Activated T-cell treated with anti-CD3 and anti-CD28 coated beads, Interleukin-2, amount 50 U/mL, for 24 hours (primary cell): ENCODE results near the gene CACNA1F.
A peak's percentile ranks its signal among the peaks of the same experiment; 100 is the strongest.
"Not testable (repeated sequence)": the region's sequence is repeated elsewhere in the genome, so short reads cannot be mapped to it uniquely, and the experiment has no call there.

Experiments
- DNase-seq: peaks from one replicate; pipeline ENCODE4 v3.0.0-alpha.2; 2020
- H3K27ac Mint-ChIP-seq: 2 replicates; pipeline ENCODE4 v1.8.0; 2020; ENCODE audit warnings: mild to moderate bottlenecking, mixed read lengths
- H3K27me3 Mint-ChIP-seq: 2 replicates; pipeline ENCODE4 v1.8.0; 2020; ENCODE audit warnings: mixed read lengths
- H3K36me3 Mint-ChIP-seq: 2 replicates; pipeline ENCODE4 v1.8.0; 2020; ENCODE audit warnings: low read depth, mixed read lengths
- H3K4me1 Mint-ChIP-seq: 2 replicates; pipeline ENCODE4 v1.8.0; 2020; ENCODE audit warnings: low read depth, mixed read lengths
- H3K4me3 Mint-ChIP-seq: 2 replicates; pipeline ENCODE4 v1.8.0; 2020; ENCODE audit warnings: mild to moderate bottlenecking, moderate library complexity, mixed read lengths
- H3K9me3 Mint-ChIP-seq: 2 replicates; pipeline ENCODE4 v1.8.0; 2020; ENCODE audit warnings: mixed read lengths

The CACNA1F gene

DNA sequence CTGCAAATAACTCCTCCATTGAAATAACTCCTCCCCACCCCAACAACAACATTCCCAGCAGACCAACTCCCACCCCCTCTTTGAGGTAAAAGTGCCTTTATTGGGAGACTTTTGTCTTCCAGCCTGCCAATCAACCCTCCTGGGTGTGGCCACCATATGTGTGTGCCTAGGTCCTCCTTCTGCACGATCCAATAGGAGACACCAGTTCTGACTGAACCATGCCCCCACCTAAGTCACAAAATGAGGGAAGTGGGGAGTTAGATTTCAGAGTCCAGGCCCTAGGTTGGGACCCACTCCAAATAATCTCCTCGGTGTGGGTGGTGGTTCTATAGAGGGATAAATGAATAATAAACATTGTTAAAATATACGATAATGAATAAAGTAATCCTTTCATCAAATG is 58.4 kb downstream of the CACNA1F start:
- Mint-ChIP-seq H3K27ac (no peak overlapping the region), H3K9me3 (no peaks in the 10 kb centered on the region), H3K4me1 (peaks cover 29% of the 10 kb centered on the region)

GRCh38 chrX:49173544-49173943 is 59.6 kb downstream of the CACNA1F start:
- peaks cover 34% of the 10 kb centered on the region for H3K4me1 Mint-ChIP-seq
- peak overlapping the region; percentile 85 for H3K27ac Mint-ChIP-seq
- peaks cover 60% of the 10 kb centered on the region for H3K36me3 Mint-ChIP-seq
- not testable (repeated sequence) for H3K9me3 Mint-ChIP-seq, DNase-seq, H3K27me3 Mint-ChIP-seq
- peak overlapping the region; percentile 88 for H3K4me3 Mint-ChIP-seq

More for the DNA sequence above, 58.4 kb downstream of the CACNA1F start:
- no peak for DNase-seq
- H3K36me3 Mint-ChIP-seq, result peaks cover 70% of the 10 kb centered on the region
- H3K4me3 Mint-ChIP-seq, result no peak overlapping the region
- H3K27me3 Mint-ChIP-seq, result no peaks in the 10 kb centered on the region

GRCh38 chrX:49172280-49172780 is 60.8 kb downstream of the CACNA1F start:
- H3K9me3 Mint-ChIP-seq, result no peaks in the 10 kb centered on the region
- H3K4me1 Mint-ChIP-seq, result peaks cover 41% of the 10 kb centered on the region
- H3K36me3 Mint-ChIP-seq, result peaks cover 49% of the 10 kb centered on the region
- no peaks in the 10 kb centered on the region for H3K27me3 Mint-ChIP-seq
- peak; percentile 81 for DNase-seq
- peak overlapping the region; percentile 94 for H3K27ac Mint-ChIP-seq
- peak overlapping the region; percentile 88 for H3K4me3 Mint-ChIP-seq

GRCh38 chrX:49171752-49172279 is 61.3 kb downstream of the CACNA1F start, which contains the start of gene PLP2:
TSS of gene PLP2 (plus strand) at chrX:49171898. CDS start at chrX:49172001, 103 bp downstream.
- H3K27ac Mint-ChIP-seq, result peak within 1 kb of the TSS; percentile 94
- H3K4me3 Mint-ChIP-seq, result peak within 1 kb of the TSS; percentile 88
- H3K9me3 Mint-ChIP-seq, result no peaks in the 10 kb centered on the region
- peaks cover 45% of the 10 kb centered on the region for H3K4me1 Mint-ChIP-seq
- DNase-seq, result peak; percentile 81
- no peaks in the 10 kb centered on the region for H3K27me3 Mint-ChIP-seq
- peaks cover 47% of the 10 kb centered on the region for H3K36me3 Mint-ChIP-seq

DNA sequence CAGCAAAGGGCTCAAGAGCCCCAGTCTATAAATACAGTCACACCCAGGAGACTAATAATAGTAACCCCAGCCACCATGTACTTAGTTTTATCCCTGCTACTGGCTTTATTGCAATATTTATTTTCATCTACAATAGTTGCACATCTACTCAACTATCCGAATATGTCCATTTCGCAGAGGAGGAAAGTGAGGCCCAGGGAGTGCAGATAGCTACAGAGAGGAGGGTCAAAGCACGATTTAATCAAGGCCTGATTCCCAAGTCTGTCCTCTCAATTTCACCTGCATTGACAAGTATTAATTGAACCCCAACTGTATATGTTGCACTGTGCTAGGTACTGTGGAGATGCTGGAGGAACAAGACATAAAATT is 65.4 kb downstream of the CACNA1F start:
- H3K4me1 Mint-ChIP-seq, result peaks cover 44% of the 10 kb centered on the region
- H3K9me3 Mint-ChIP-seq, result no peaks in the 10 kb centered on the region
- no peaks in the 10 kb centered on the region for H3K27me3 Mint-ChIP-seq
- DNase-seq, result no peak
- H3K36me3 Mint-ChIP-seq, result peaks cover 7% of the 10 kb centered on the region
- peak overlapping the region; percentile 89 for H3K27ac Mint-ChIP-seq
- peak overlapping the region; percentile 77 for H3K4me3 Mint-ChIP-seq

GRCh38 chrX:49166914-49167739 is 66.0 kb downstream of the CACNA1F start:
- Mint-ChIP-seq H3K4me1 (peaks cover 41% of the 10 kb centered on the region), H3K27me3 (no peaks in the 10 kb centered on the region), H3K9me3 (no peaks in the 10 kb centered on the region), H3K4me3 (peak overlapping the region; percentile 77), H3K36me3 (peaks cover 3% of the 10 kb centered on the region), H3K27ac (peak overlapping the region; percentile 89)
- DNase-seq, result peak; percentile 76

DNA sequence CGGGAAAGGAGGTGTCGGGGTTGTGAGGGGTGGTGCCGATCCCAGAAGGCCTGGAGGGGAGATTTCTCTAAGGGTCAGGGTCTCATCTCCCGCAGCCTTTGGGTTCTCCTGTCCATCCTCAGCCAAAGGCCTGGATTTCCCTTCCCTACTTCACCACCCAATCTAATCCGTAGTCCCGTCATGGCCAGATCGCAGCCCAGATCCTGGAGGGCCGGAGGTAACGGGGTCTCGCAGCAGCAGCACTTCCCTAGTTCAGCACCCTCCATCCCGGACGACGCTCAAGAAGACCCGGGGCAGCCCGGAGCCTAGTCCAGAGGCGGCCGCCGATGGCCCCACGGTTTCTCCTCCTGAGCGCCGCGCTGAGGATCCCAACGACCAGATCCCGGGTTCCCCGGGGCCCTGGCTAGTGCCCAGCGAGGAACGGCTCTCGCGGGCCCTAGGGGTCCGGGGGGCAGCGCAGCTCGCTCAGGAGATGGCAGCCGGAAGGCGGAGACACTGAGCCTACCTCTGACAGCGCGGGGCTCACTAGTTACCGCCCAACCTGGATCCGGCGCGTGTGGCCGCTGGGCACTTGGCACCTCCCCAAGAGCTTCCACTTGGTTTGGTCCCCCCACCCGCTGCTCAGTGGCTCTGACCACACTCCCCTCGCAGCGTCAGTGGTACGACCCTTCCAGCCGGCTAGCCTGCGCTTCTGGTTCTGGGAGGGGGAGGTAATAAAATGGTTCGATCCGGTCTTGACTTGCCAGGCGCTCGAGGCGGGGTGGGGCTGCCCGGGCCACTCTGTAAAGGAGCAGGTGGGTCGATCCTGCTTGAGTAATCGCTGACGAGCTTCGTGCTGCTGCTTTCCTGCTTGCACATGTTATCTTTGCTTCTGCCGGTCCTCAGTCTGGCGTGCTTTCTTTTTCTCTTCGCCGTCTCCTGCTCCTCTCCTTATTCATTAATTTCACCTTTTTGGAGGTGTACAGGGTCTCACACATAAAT is 66.9 kb downstream of the CACNA1F start:
- DNase-seq, result peak; percentile 77
- Mint-ChIP-seq H3K27me3 (no peaks in the 10 kb centered on the region), H3K4me1 (peaks cover 37% of the 10 kb centered on the region), H3K27ac (peak overlapping the region; percentile 89), H3K9me3 (no peaks in the 10 kb centered on the region), H3K36me3 (no peaks in the 10 kb centered on the region), H3K4me3 (peak overlapping the region; percentile 77)

DNA sequence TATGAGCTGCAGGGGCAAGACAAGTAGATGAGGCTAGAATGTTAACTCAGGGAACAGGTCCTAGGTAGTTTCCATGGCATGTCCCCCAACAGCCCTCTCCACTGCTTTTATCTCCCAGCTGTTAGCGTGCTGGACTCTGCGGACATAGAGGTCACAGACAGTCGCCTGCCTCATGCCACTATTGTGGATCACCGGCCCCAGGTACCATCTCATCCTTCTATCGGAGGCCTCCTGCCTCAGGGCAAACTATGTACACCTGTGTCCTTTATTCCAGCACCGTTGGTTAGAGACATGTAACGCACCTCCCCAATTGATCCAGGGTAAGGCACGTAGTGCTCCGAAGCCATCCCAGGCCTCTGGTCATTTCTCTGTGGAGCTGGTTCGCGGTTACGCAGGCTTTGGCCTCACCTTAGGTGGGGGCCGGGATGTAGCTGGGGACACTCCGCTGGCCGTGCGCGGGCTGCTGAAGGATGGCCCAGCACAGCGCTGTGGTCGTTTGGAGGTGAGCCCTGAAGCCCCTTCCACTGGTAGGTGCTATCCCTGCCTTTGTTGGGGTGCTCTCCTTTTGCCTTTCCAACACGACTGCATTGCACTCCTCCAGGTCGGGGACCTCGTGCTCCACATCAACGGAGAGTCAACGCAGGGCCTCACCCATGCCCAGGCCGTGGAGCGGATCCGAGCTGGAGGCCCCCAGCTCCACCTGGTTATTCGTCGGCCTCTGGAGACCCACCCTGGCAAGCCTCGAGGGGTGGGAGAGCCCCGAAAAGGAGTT is 68.4 kb downstream of the CACNA1F start:
- DNase-seq, result no peak
- no peak overlapping the region for H3K27ac Mint-ChIP-seq
- peak overlapping the region; percentile 67 for H3K4me3 Mint-ChIP-seq
- H3K4me1 Mint-ChIP-seq, result peaks cover 37% of the 10 kb centered on the region
- H3K36me3 Mint-ChIP-seq, result no peaks in the 10 kb centered on the region
- H3K27me3 Mint-ChIP-seq, result no peaks in the 10 kb centered on the region
- H3K9me3 Mint-ChIP-seq, result no peaks in the 10 kb centered on the region

- Mint-ChIP-seq H3K9me3 (no peaks in the 10 kb centered on the region), H3K27me3 (peaks cover 3% of the 10 kb centered on the region), H3K27ac (peak overlapping the region; percentile 90), H3K4me1 (peaks cover 33% of the 10 kb centered on the region), H3K4me3 (peak overlapping the region; percentile 67), H3K36me3 (no peaks in the 10 kb centered on the region)
- DNase-seq, result peak; percentile 84
Measured at GRCh38 chrX:49163555-49164419, 69.4 kb downstream of the CACNA1F start.

DNA sequence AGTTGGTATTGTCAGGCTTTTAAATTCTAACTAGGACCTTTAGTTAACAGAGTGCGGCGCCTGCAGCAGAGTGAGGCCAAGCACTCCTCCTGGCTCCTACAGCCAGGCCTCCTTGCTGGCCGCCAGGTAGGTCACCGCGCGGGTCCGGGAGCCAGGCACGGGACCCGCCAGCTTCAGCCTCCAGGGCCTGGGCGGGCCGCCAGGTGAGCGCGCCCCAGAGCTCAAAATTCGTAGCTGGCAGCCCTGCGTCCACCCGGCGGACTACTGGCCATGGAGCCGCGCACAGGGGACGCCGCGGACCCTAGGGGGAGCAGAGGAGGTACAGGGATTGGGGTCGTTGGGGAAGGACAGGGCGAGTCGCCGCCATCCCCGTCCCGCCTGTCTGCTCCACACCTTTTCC is 70.5 kb downstream of the CACNA1F start, which contains the start of gene MAGIX:
Gene MAGIX (plus strand): TSS at position 139 of the 400 bp plus-strand sequence. CDS start 132 bp downstream, at position 271.
- peaks cover 5% of the 10 kb centered on the region for H3K27me3 Mint-ChIP-seq
- DNase-seq, result no peak
- H3K4me1 Mint-ChIP-seq, result peaks cover 26% of the 10 kb centered on the region
- no peaks in the 10 kb centered on the region for H3K9me3 Mint-ChIP-seq
- peak within 1 kb of the TSS; percentile 57 for H3K4me3 Mint-ChIP-seq
- peak within 1 kb of the TSS; percentile 40 for H3K27ac Mint-ChIP-seq
- no peaks in the 10 kb centered on the region for H3K36me3 Mint-ChIP-seq

- H3K27me3 Mint-ChIP-seq, result peaks cover 5% of the 10 kb centered on the region
- H3K4me3 Mint-ChIP-seq, result no peak overlapping the region
- H3K27ac Mint-ChIP-seq, result no peak overlapping the region
- H3K9me3 Mint-ChIP-seq, result no peaks in the 10 kb centered on the region
- H3K36me3 Mint-ChIP-seq, result no peaks in the 10 kb centered on the region
- peaks cover 18% of the 10 kb centered on the region for H3K4me1 Mint-ChIP-seq
- no peak for DNase-seq
Measured at GRCh38 chrX:49161632-49162031, 71.5 kb downstream of the CACNA1F start.

GRCh38 chrX:49160908-49161307 is 72.2 kb downstream of the CACNA1F start:
- H3K36me3 Mint-ChIP-seq, result no peaks in the 10 kb centered on the region
- peaks cover 20% of the 10 kb centered on the region for H3K4me1 Mint-ChIP-seq
- H3K27ac Mint-ChIP-seq, result no peak overlapping the region
- H3K27me3 Mint-ChIP-seq, result peaks cover 5% of the 10 kb centered on the region
- H3K4me3 Mint-ChIP-seq, result no peak overlapping the region
- no peak for DNase-seq
- no peaks in the 10 kb centered on the region for H3K9me3 Mint-ChIP-seq

DNA sequence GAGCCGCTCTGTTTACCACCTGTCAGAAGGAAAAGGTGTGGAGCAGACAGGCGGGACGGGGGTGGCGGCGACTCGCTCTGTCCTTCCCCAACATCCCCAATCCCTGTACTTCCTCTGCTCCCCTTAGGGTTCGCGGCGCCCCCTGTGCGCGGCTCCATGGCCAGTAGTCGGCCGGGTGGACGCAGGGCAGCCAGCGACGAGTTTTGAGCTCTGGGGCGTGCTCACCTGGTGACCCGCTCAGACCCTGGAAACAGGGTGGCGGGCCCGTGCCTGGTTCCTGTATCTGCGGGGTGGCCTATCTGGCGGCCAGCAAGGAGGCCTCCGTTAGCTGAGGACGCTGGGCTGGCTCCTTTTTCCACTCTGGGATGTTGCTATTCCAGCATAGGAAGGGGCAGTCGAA is 75.9 kb downstream of the CACNA1F start:
- Mint-ChIP-seq H3K27ac (no peak overlapping the region), H3K4me1 (peaks cover 19% of the 10 kb centered on the region), H3K36me3 (no peaks in the 10 kb centered on the region), H3K4me3 (no peak overlapping the region), H3K9me3 (no peaks in the 10 kb centered on the region), H3K27me3 (peaks cover 5% of the 10 kb centered on the region)
- DNase-seq, result no peak
